MM.1S (cell line): ENCODE measurements around the gene GMPR2.

Experiments
- DNase-seq: peaks from one replicate; pipeline ENCODE4 v3.0.0-alpha.2; 2015
- H2AFZ ChIP-seq: fragments of 300-600 bp; sonication (generic); 2 replicates; pipeline ENCODE4 v1.6.0; 2016; ENCODE audit warnings: antibody characterized with exemption, low read length
- H3F3A ChIP-seq: fragments of 300-600 bp; sonication (generic); 2 replicates; pipeline ENCODE4 v1.6.1; 2016; ENCODE audit warnings: mild to moderate bottlenecking, antibody characterized with exemption, low read length, moderate library complexity, mixed read lengths; ENCODE audit not compliant: insufficient read depth
- H3K27ac ChIP-seq: fragments of 300-600 bp; sonication (generic); 2 replicates; pipeline ENCODE4 v1.5.1; 2016; ENCODE audit warnings: mild to moderate bottlenecking, low read length
- H3K27me3 ChIP-seq: fragments of 300-600 bp; sonication (generic); replicated peaks from 2 replicates; pipeline ENCODE4 v1.6.0; 2016; ENCODE audit warnings: low read length; ENCODE audit not compliant: insufficient read depth
- H3K36me3 ChIP-seq: fragments of 300-600 bp; sonication (generic); replicated peaks from 2 replicates; pipeline ENCODE4 v1.6.1; 2016; ENCODE audit warnings: mild to moderate bottlenecking, low read length, mixed read lengths; ENCODE audit not compliant: insufficient read depth
- H3K4me1 ChIP-seq: fragments of 300-600 bp; sonication (generic); 2 replicates; pipeline ENCODE4 v1.6.1; 2016; ENCODE audit warnings: low read length, mixed read lengths
- H3K4me2 ChIP-seq: fragments of 300-600 bp; sonication (generic); 2 replicates; pipeline ENCODE4 v1.6.0; 2016; ENCODE audit warnings: low read depth, low read length
- H3K4me3 ChIP-seq: fragments of 300-600 bp; sonication (generic); 2 replicates; pipeline ENCODE4 v1.5.1; 2016; ENCODE audit warnings: low read length, mixed read lengths
- H3K79me2 ChIP-seq: fragments of 300-600 bp; sonication (generic); 2 replicates; pipeline ENCODE4 v1.6.1; 2016; ENCODE audit warnings: mixed run types, low read length, mixed read lengths
- H3K9ac ChIP-seq: fragments of 300-600 bp; sonication (generic); 2 replicates; pipeline ENCODE4 v1.6.1; 2016; ENCODE audit warnings: low read length, mixed read lengths
- H3K9me2 ChIP-seq: fragments of 300-600 bp; sonication (generic); replicated peaks from 2 replicates; pipeline ENCODE4 v1.6.1; 2016; ENCODE audit warnings: mild to moderate bottlenecking, low read length, mixed read lengths; ENCODE audit not compliant: insufficient read depth
- H3K9me3 ChIP-seq: fragments of 300-600 bp; sonication (generic); replicated peaks from 2 replicates; pipeline ENCODE4 v1.6.1; 2016; ENCODE audit warnings: mild to moderate bottlenecking, low read length, mixed read lengths; ENCODE audit not compliant: insufficient read depth
- H4K20me1 ChIP-seq: fragments of 300-600 bp; sonication (generic); 2 replicates; pipeline ENCODE4 v1.6.1; 2016; ENCODE audit warnings: mild to moderate bottlenecking, low read length, moderate library complexity, mixed read lengths; ENCODE audit not compliant: insufficient read depth
- CTCF ChIP-seq: fragments of 300-600 bp; sonication (generic); IDR thresholded peaks from 2 replicates; pipeline ENCODE4 v1.5.1; 2016; ENCODE audit warnings: antibody characterized with exemption, low read length, mixed read lengths
- EZH2 ChIP-seq: fragments of 300-600 bp; sonication (generic); optimal IDR thresholded peaks from 2 replicates; pipeline ENCODE3; 2017; ENCODE audit warnings: low read depth, mild to moderate bottlenecking, antibody characterized with exemption, low read length, mixed read lengths
- EZH2phosphoT487 ChIP-seq: fragments of 300-600 bp; sonication (generic); IDR thresholded peaks from 2 replicates; pipeline ENCODE4 v1.6.1; 2018; ENCODE audit warnings: antibody characterized with exemption, low read length

GMPR2 gene

DNA sequence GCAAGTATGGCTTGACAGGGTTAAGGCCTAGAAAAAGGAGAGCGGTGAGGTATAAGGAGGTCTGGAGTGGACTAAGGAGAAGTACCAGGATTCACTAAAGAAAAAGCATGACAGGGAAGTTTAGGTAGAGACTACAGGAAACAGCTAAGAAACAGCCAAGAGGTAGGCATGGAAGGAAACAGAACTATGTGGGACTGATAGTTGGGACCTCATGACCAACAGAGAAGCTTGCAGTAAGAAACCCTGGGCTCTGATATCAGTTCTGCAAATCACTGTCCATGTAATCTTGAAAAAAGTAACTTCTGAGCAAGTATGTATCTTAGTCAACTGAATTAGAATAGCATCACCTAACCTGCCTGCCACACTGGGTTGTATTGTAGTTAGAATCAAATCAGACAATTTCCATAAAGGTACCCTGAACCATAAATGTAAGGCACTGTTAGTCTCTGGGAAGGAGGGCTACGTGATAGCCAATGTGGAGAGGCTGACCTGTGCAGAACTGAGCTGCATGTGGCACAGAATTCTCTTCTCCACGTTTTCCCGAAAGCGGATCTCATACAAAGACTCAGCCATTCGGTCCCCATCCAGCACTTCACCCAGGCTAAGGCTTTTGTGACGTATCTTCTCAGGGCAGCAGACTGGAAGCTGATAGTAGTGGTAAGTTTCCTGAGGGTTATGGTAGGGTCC lies 38.4 kb upstream of the GMPR2 start:
- Histone ChIP-seq H3K27ac (no peak overlapping the region), H3K4me3 (peak overlapping the region; percentile 80), H3K9ac (peak overlapping the region; percentile 99; the same call in 1 of the 2 replicates), H3K27me3 (no peaks in the 10 kb centered on the region), H3K36me3 (no peaks in the 10 kb centered on the region), H3K9me2 (no peaks in the 10 kb centered on the region), H4K20me1 (no peaks in the 10 kb centered on the region), H3K4me2 (peak overlapping the region; percentile 71; the same call in 1 of the 2 replicates), H2AFZ (0 out of 2 replicates have a peak overlapping the region, but pooled peaks have one; percentile 70), H3K79me2 (peaks cover 23% of the 10 kb centered on the region), H3K4me1 (peaks cover 5% of the 10 kb centered on the region; the same call in 1 of the 2 replicates), H3F3A (peaks cover 9% of the 10 kb centered on the region), H3K9me3 (no peaks in the 10 kb centered on the region)
- no peak for TF ChIP-seq EZH2phosphoT487
- no peak for DNase-seq

GRCh38 chr14:24194873-24195185 lies 37.9 kb upstream of the GMPR2 start:
- H3K27me3 ChIP-seq: no peaks in the 10 kb centered on the region
- peak overlapping the region; percentile 80 for H3K4me3 ChIP-seq
- H3K4me2 ChIP-seq: peak overlapping the region; percentile 71; the same call in 1 of the 2 replicates
- DNase-seq: no peak
- TF ChIP-seq EZH2 (no peak), CTCF (no peak)
- H3K9me2 ChIP-seq: no peaks in the 10 kb centered on the region
- no peaks in the 10 kb centered on the region for H3K9me3 ChIP-seq
- H4K20me1 ChIP-seq: no peaks in the 10 kb centered on the region
- H2AFZ ChIP-seq: peak overlapping the region; percentile 70
- H3K27ac ChIP-seq: peak overlapping the region; percentile 88; the same call in 1 of the 2 replicates
- H3F3A ChIP-seq: peaks cover 7% of the 10 kb centered on the region; the same call in 1 of the 2 replicates
- H3K36me3 ChIP-seq: no peaks in the 10 kb centered on the region
- peak overlapping the region; percentile 99 for H3K9ac ChIP-seq
- peaks cover 5% of the 10 kb centered on the region; the same call in 1 of the 2 replicates for H3K4me1 ChIP-seq
- peaks cover 23% of the 10 kb centered on the region for H3K79me2 ChIP-seq

DNA sequence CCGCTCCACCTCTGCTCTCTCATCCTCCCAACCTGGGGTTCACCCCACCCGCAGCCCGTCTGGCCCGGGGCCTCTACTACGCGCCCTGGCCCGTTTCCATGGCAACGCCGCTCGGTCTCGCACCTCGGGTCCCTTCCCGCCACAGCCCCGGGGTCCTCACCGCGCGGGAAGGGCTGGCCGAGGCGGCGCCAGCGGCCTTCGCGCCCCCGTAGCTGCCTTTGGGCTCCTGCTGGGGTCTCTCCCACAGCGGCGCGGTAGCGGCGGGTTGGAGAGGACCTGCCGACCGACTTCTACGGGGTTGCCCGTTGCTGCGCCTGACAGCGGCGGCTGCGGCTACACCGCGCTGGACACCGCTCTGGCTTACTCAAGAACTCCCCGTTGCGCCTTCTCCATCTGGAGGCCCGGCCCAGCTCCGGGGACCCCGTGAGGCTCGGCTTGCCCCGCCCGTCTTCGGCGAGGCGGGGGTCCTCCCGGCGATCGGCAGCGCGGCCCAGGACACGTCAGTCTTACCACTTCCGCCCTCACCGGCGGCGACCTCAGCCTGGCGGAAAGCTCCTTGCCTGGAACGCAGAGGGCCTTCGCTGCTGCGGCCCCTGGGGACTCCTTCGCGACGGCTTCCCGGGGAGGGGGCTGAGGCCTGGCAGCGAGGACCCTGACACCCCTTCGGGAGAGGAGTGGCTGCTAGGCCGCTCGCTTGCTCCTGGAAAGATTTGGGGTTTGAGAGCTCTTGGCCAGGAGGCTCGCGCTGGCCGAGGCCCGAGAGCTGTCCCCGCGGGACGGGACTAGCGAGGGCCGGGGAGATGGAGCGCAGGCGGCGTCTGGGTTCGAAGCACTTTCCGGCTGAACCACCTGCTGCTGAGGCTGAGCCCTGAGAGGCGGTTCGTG lies 37.3 kb upstream of the GMPR2 start, which contains the start of gene TM9SF1:
Gene TM9SF1, minus strand, starts transcription at position 256 of the 885 bp plus-strand sequence. CDS start 422 bp downstream, outside the sequence.
- Histone ChIP-seq H3K4me3 (peak within 1 kb of the TSS; percentile 80), H3K36me3 (no peaks in the 10 kb centered on the region), H3K9ac (peak within 1 kb of the TSS; percentile 99), H4K20me1 (no peaks in the 10 kb centered on the region), H3K9me3 (no peaks in the 10 kb centered on the region), H3K79me2 (peaks cover 23% of the 10 kb centered on the region), H3F3A (peaks cover 7% of the 10 kb centered on the region; the same call in 1 of the 2 replicates), H3K27me3 (no peaks in the 10 kb centered on the region), H3K27ac (peak within 1 kb of the TSS; percentile 88), H3K4me2 (peak within 1 kb of the TSS; percentile 71), H3K9me2 (no peaks in the 10 kb centered on the region), H3K4me1 (peaks cover 5% of the 10 kb centered on the region; the same call in 1 of the 2 replicates), H2AFZ (peak within 1 kb of the TSS; percentile 70)
- no peak for TF ChIP-seq CTCF
- no peak for TF ChIP-seq EZH2
- TF ChIP-seq EZH2phosphoT487: no peak
- peak; percentile 72 for DNase-seq
